ENCODE measurements around the gene CAPRIN2. TPM values are rescaled to one million over a fixed set of nuclear protein-coding genes. Genes with fewer than 3 reads are reported as not detected.
A peak's percentile ranks its signal among the peaks of the same experiment; 100 is the strongest.

The CAPRIN2 gene
- total RNA-seq, 1 experiment from 2014 or later, result 123 TPM

GRCh38 chr12:30796313-30796780, 41.6 kb upstream of the CAPRIN2 start:
- H3K27ac ChIP-seq (ENCODE audit: insufficient read length, low read depth, low read length), result no peak overlapping the region

More at GRCh38 chr12:30796313-30796780, 41.6 kb upstream of the CAPRIN2 start:
- peak overlapping the region; percentile 80 for H3K14ac ChIP-seq (ENCODE audit: insufficient read depth, low read length)
- peak overlapping the region; percentile 61 for H3K4me2 ChIP-seq (ENCODE audit: insufficient read depth, insufficient read length, low read length)
- no peak overlapping the region for H2BK12ac ChIP-seq (ENCODE audit: insufficient read length, low read depth, low read length)
- H4K5ac ChIP-seq (ENCODE audit: insufficient read length, low read depth, low read length), result no peak overlapping the region
- no peak for TF ChIP-seq CTCF (conservative IDR thresholded peaks at IDR 0.05)
- no peak overlapping the region for H2BK5ac ChIP-seq (ENCODE audit: insufficient read length, low read length)
- peaks cover 6% of the 10 kb centered on the region for H3K27me3 Mint-ChIP-seq (ENCODE audit: low read depth)
- H4K8ac ChIP-seq (replicated peaks; ENCODE audit: insufficient read length, low read depth, low read length), result no peak overlapping the region
- peak overlapping the region; percentile 80 to 85 for H3K4me3 Mint-ChIP-seq
- H3T11ph ChIP-seq (ENCODE audit: low read length), result no peak overlapping the region
- peaks cover 18% of the 10 kb centered on the region for H3K23me2 ChIP-seq (ENCODE audit: insufficient read length, low read depth, low read length, poor library complexity, severe bottlenecking)
- H3K9me3 Mint-ChIP-seq, result peaks cover 0 to 3% of the 10 kb centered on the region in 2 experiments; a peak in 3 of 5 replicates
- peak; percentile 81 for DNase-seq
- H3K36me3 Mint-ChIP-seq (ENCODE audit: insufficient read depth in 1 of 3, low read depth in 3 of 3), result peaks cover 7 to 36% (median 8%) of the 10 kb centered on the region in 3 experiments; a peak in 6 of 7 replicates
- H3K9ac ChIP-seq (ENCODE audit: extremely low read depth, insufficient read length, low read length), result no peak overlapping the region
- H2BK20ac ChIP-seq (ENCODE audit: low read depth, low read length, poor library complexity, severe bottlenecking), result no peak overlapping the region
- no peak overlapping the region for H3K4ac ChIP-seq (ENCODE audit: low read depth, low read length)
- H3K79me2 ChIP-seq (ENCODE audit: insufficient read depth, low read length), result no peaks in the 10 kb centered on the region
- no peak overlapping the region for H4K91ac ChIP-seq (ENCODE audit: insufficient read length, low read depth, low read length)
- no peak overlapping the region for H2AFZ ChIP-seq (ENCODE audit: low read length)
- no peaks in the 10 kb centered on the region for H4K20me1 ChIP-seq (ENCODE audit: control insufficient read depth, insufficient read depth, insufficient read length)
- H3K4me1 Mint-ChIP-seq, result peaks cover 35 to 41% of the 10 kb centered on the region in 2 experiments
- no CpG with 5 or more reads among the region's 38 CpGs for WGBS (ENCODE audit: extremely low coverage, insufficient read length, low lambda C conversion rate)
- no peak overlapping the region for H2AK5ac ChIP-seq (ENCODE audit: insufficient read length, low read length)
- no peaks in the 10 kb centered on the region for H3K9me3 ChIP-seq (ENCODE audit: control insufficient read depth, low read depth, low read length)
- H3K27ac Mint-ChIP-seq, result peak overlapping the region in 1 of 3 experiments; percentile 88; a peak in 1 of 7 replicates
- H3K56ac ChIP-seq (ENCODE audit: insufficient read length, low read depth, low read length), result no peak overlapping the region
- no peaks in the 10 kb centered on the region for H3K79me1 ChIP-seq (ENCODE audit: insufficient read depth, low read depth, low read length, poor library complexity, severe bottlenecking)
- no peak overlapping the region for H2BK120ac ChIP-seq (ENCODE audit: low read depth, low read length, poor library complexity, severe bottlenecking)
- H3K23ac ChIP-seq (ENCODE audit: insufficient read length, low read depth, low read length), result no peak overlapping the region
- H3K27me3 ChIP-seq (ENCODE audit: insufficient read depth, low read length), result no peaks in the 10 kb centered on the region
- H3K18ac ChIP-seq (ENCODE audit: insufficient read length, low read depth, low read length), result peak overlapping the region; percentile 52
- H3K4me1 ChIP-seq (ENCODE audit: insufficient read depth, low read length), result peaks cover 14% of the 10 kb centered on the region
- H2BK15ac ChIP-seq (ENCODE audit: low read depth, low read length), result no peak overlapping the region

All from H9 (cell line).